GM21737 (cell line): Measurements from ENCODE around the gene PSMG2.

Source experiments
- ATAC-seq: cut with Tn5 transposase; IDR thresholded peaks from one replicate; pipeline ENCODE4 v1.9.1; 2021; ENCODE audit warnings: mild to moderate bottlenecking, moderate library complexity; ENCODE audit not compliant: unreplicated experiment

Gene PSMG2

GRCh38 chr18:12702221-12703095, at the start of gene PSMG2, which contains the start of gene CEP76:
Gene PSMG2 (plus strand): TSS chr18:12703042. CDS start chr18:12703108, 66 bp downstream.
Gene CEP76 (minus strand): TSS chr18:12702723. CDS start chr18:12702548, 175 bp downstream.
- ATAC-seq: peak; percentile 83

GRCh38 chr18:12654971-12655370, 47.9 kb upstream of the PSMG2 start:
- ATAC-seq: no peak

GRCh38 chr18:12656605-12656937, 46.3 kb upstream of the PSMG2 start:
- ATAC-seq: no peak

- peak; percentile 30 for ATAC-seq
Observed at GRCh38 chr18:12656938-12657683, 45.7 kb upstream of the PSMG2 start.

GRCh38 chr18:12657684-12658425, 45.0 kb upstream of the PSMG2 start, which contains the start of gene SPIRE1:
Gene SPIRE1 (minus strand): TSS chr18:12658107. CDS start chr18:12657866, 241 bp downstream.
- peak; percentile 70 for ATAC-seq

- ATAC-seq: no peak
Observed at GRCh38 chr18:12658426-12659138, 44.3 kb upstream of the PSMG2 start.

GRCh38 chr18:12659904-12660605, 42.8 kb upstream of the PSMG2 start:
- no peak for ATAC-seq

- no peak for ATAC-seq
Observed at GRCh38 chr18:12668041-12668440, 34.8 kb upstream of the PSMG2 start.

GRCh38 chr18:12679183-12679786, 23.6 kb upstream of the PSMG2 start:
- no peak for ATAC-seq

GRCh38 chr18:12686100-12686499, 16.7 kb upstream of the PSMG2 start:
- ATAC-seq: no peak

GRCh38 chr18:12689256-12689850, 13.5 kb upstream of the PSMG2 start:
- ATAC-seq: no peak

- ATAC-seq: no peak
Observed at GRCh38 chr18:12692206-12692605, 10.6 kb upstream of the PSMG2 start.

- no peak for ATAC-seq
Observed at GRCh38 chr18:12694032-12694431, 8.8 kb upstream of the PSMG2 start.

- ATAC-seq: no peak
Observed at GRCh38 chr18:12699747-12700146, 3.1 kb upstream of the PSMG2 start.

- no peak for ATAC-seq
Observed at GRCh38 chr18:12701161-12701560, 1.7 kb upstream of the PSMG2 start.

GRCh38 chr18:12703096-12703567, 290 bp downstream of the PSMG2 start:
- no peak for ATAC-seq

GRCh38 chr18:12703664-12704063, 822 bp downstream of the PSMG2 start:
- no peak for ATAC-seq

- ATAC-seq: no peak
Observed at GRCh38 chr18:12711446-12711845, 8.6 kb downstream of the PSMG2 start.
